Epithelial cell of esophagus (primary cell): ENCODE data around the gene POTED.
"Not testable (repeated sequence)": the region's sequence is repeated elsewhere in the genome, so short reads cannot be mapped to it uniquely, and the experiment has no call there.

Experiments
- DNase-seq: peaks from one replicate; pipeline ENCODE4 v3.0.0; 2010; ENCODE audit warnings: low read depth
- H3K4me3 ChIP-seq: 2 replicates; pipeline ENCODE4 v1.5.1; 2011; ENCODE audit warnings: mild to moderate bottlenecking, low read length, control low read depth

POTED gene

DNA sequence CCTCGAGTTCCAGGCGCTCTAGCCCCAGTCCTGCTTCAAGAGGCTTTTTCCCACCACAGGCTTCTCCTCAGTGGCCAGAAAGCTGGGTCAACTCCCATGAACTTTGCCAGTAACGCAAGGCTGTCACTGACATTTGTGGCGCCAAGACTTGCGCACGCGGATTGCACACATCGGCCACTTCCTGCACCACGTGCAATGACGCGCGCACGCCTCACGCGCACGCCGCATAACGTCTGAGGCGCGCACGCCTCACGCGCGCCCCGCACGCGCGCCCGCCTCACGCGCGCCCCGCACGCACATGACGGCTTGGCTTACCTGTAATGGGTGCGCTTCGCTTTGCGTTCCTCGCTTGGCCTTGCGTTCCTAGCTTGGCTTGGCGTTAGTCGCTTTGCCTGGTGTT is at the start of gene POTED:
TSS of gene POTED (plus strand) at position 301 of the 400 bp plus-strand sequence. CDS start 452 bp downstream, outside the sequence.
- DNase-seq, H3K4me3 ChIP-seq: not testable (repeated sequence)

DNA sequence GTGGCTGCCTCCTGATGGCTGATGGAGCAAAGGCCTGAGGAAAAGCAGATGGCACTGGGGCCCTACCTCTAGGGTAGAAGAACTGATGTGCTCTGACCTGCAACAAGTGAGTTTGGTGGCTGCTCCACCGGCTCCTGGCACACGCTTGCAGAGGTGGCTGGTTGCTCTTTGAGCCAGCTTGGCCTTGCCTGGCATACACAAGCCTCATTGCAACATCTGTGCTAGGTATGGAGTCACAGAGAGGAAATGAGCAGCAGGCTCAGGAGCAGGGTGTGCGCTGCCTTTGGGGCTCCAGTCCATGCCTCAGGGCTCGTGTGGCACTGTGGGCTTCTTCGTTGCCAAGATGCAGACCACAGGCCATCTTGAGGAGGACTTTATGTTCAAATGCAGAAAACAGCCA is 40.5 kb downstream of the POTED start:
- not testable (repeated sequence) for H3K4me3 ChIP-seq, DNase-seq

- H3K4me3 ChIP-seq, DNase-seq: not testable (repeated sequence)
These were observed 42.2 kb downstream of the POTED start for GRCh38 chr21:13651746-13652145.
